ENCODE data around the gene RTBDN. TPM values are rescaled to one million over a fixed set of nuclear protein-coding genes. Genes with fewer than 3 reads are reported as not detected.
A peak's percentile ranks its signal among the peaks of the same experiment; 100 is the strongest.

Gene RTBDN
- total and polyA plus RNA-seq, 10 of the 15 experiments (the other 5 are each of a cell fraction or from before 2014, with no cell fraction given): 0.45 TPM; not detected in 9

GRCh38 chr19:12788682-12789097, 45.7 kb downstream of the RTBDN start (continued):
- TF ChIP-seq BCLAF1 (IDR thresholded peaks at IDR 0.05) (no peak), RAD51 (IDR thresholded peaks at IDR 0.05) (no peak), HSF1 (IDR thresholded peaks at IDR 0.05; ENCODE audit: low read depth, low read length) (no peak), NR2F1 (conservative IDR thresholded peaks at IDR 0.05) (peak; percentile 96), TCF12 (IDR thresholded peaks at IDR 0.05; ENCODE audit: low read depth, low read length) (peak; percentile 98), NKRF (conservative IDR thresholded peaks at IDR 0.05) (no peak; the same call in none of the 2 replicates), ZNF24 (IDR thresholded peaks at IDR 0.05) (no peak), ZNF217 (IDR thresholded peaks at IDR 0.05) (no peak), CHD2 (IDR thresholded peaks at IDR 0.05; ENCODE audit: borderline replicate concordance, low read depth, low read length) (peak; percentile 93), NFYA (IDR thresholded peaks at IDR 0.05; ENCODE audit: borderline replicate concordance, low read depth, low read length) (no peak), SMARCA5 (IDR thresholded peaks at IDR 0.05) (no peak), DPF2 (IDR thresholded peaks at IDR 0.05) (0 out of 2 replicates have a peak, but pooled peaks have one; percentile 76), TAF1 (IDR thresholded peaks at IDR 0.05; ENCODE audit: borderline replicate concordance, low read depth, low read length) (no peak), USF1 (IDR thresholded peaks at IDR 0.05; ENCODE audit: borderline replicate concordance, extremely low read length, insufficient read depth, low read depth, low read length) (no peak), PAX8 (IDR thresholded peaks at IDR 0.05) (no peak), ZBTB33 (IDR thresholded peaks at IDR 0.05) (no peak), PAX5 (IDR thresholded peaks at IDR 0.05; ENCODE audit: borderline replicate concordance, low read depth, low read length) (peak; percentile 85; the same call in 1 of the 2 replicates), POLR2AphosphoS2 (IDR thresholded peaks at IDR 0.05; ENCODE audit: low read depth, low read length) (no peak)
